Lung (tissue), 12 donors: ENCODE measurements around the gene PPHLN1. TPM values are rescaled to one million over a fixed set of nuclear protein-coding genes. Genes with fewer than 3 reads are reported as not detected.

Experiments
- ATAC-seq: fragments of 200-7000 bp; cut with Tn5 transposase; one replicate; pipeline ENCODE4 v1.9.1; 2020; ENCODE audit warnings: moderate number of reproducible peaks; ENCODE audit not compliant: insufficient read depth, low FRiP score
- DNase-seq, 3 donors: peaks; one replicate each; pipeline ENCODE4 v3.0.0-alpha.2; 2013 to 2017
- H3K27ac ChIP-seq, 2 donors: one replicate each; pipeline ENCODE4 v1.5.1; 2013; ENCODE audit warnings: mild to moderate bottlenecking in 2 of 2, moderate library complexity in 2 of 2, control low read depth in 1 of 2, inconsistent platforms in 1 of 2, low read depth in 1 of 2, low read length in 1 of 2
- H3K27me3 ChIP-seq, 3 donors: one replicate each; pipeline ENCODE4 v1.5.1; 2013; ENCODE audit warnings: low read length in 2 of 3; ENCODE audit not compliant: control insufficient read depth in 3 of 3, insufficient read depth in 3 of 3
- H3K36me3 ChIP-seq, 4 donors: one replicate each; pipeline ENCODE4 v1.5.1; 2013; ENCODE audit warnings: low read length in 4 of 4, mild to moderate bottlenecking in 1 of 4, moderate library complexity in 1 of 4; ENCODE audit not compliant: control insufficient read depth in 4 of 4, insufficient read depth in 4 of 4
- H3K4me1 ChIP-seq, 5 donors: one replicate each; pipeline ENCODE4 v1.5.1; 2013; ENCODE audit warnings: low read length in 5 of 5, mild to moderate bottlenecking in 2 of 5, moderate library complexity in 1 of 5; ENCODE audit not compliant: control insufficient read depth in 5 of 5, insufficient read depth in 5 of 5
- H3K4me3 ChIP-seq: one replicate; pipeline ENCODE4 v1.5.1; 2013; ENCODE audit warnings: mild to moderate bottlenecking, control low read depth, moderate library complexity
- H3K9ac ChIP-seq, 2 donors: one replicate each; pipeline ENCODE4 v1.5.1; 2013; ENCODE audit warnings: low read length in 2 of 2, control low read depth in 1 of 2; ENCODE audit not compliant: insufficient read depth in 1 of 2
- H3K9me3 ChIP-seq, 4 donors: one replicate each; pipeline ENCODE4 v1.5.1; 2013; ENCODE audit warnings: low read length in 3 of 4, mild to moderate bottlenecking in 1 of 4, moderate library complexity in 1 of 4; ENCODE audit not compliant: control insufficient read depth in 4 of 4, insufficient read depth in 3 of 4
- CTCF ChIP-seq: IDR thresholded peaks from 2 replicates; pipeline ENCODE4 v1.5.1; 2012; ENCODE audit warnings: mild to moderate bottlenecking; ENCODE audit errors: control extremely low read depth, extremely low read depth
- WGBS, 2 donors: extraction: QIAGEN DNeasy Blood & Tissue Kit; methylation state at CpG; one replicate each; pipeline ENCODE4 v1.1.7; 2013; 5-methylcytosine and 5-hydroxymethylcytosine counted together
- polyA plus RNA-seq, 2 donors: library from polyadenylated mRNA; stranded (reverse); fragments of 200-250 nt; gene quantifications; one replicate each; pipeline ENCODE4 v1.2.1, GENCODE V29; 2013
- total RNA-seq, 2 donors: library from RNA; depleted of rRNA in 1 of 2; stranded (reverse); fragments of >200 nt in 1 of 2; gene quantifications; one replicate each; pipeline ENCODE4 v1.2.1, GENCODE V29; 2014 to 2021
- donor health status: control.
- donor health status: control.
- donor health status: Bipolar disorder and iron deficiency.
- donor health status: healthy.
- donor health status: DM: yes; HTN: yes; CAD: no.

PPHLN1 gene
- total and polyA plus RNA-seq, 4 donors: 26.5 to 72.5 (median 34.3) TPM

DNA sequence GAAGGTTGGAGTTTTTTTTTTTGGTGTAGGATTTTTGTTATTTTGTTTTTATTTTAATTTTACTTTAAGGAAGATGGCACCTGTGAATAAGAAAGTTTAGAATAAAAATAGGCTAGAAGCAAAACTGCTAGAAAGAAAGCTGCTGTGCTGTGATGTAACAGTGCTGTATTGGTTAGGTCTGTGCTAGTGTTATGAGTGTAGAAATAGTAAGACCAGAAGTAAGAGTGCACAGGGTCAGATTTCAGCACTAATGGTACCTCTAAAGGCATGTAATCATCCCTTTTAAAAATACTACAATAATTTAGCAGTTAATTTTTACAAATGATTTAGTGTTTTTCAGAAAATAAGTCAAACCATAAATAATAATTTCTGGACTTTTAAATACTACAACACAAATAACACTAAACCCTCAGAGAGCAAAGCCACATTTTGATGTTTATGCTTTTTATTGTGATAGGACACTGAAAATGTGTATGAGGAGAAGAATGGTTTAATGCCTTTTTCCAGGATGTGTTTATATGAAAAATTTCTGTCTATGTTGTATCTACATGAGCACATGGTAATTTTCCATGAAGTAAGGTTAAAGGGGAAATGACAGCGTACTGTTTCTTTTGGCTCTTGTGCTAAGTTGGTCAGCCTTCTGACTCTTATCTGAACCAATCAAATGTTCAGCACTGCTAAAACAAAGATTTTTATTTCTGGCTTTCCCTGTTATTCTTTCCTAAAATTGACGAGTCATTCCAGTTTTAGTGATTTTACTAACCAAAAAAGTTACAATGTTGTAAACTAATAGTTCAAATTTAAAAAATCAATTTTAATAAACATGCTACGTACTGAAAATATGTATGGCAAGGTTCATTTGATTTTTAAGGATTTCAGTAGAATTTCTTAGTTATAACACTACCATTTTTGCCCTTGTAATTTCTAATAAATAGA, 96.1 kb downstream of the PPHLN1 start:
- DNase-seq (peak in 2 of 3 donors; percentile 73 to 76), ATAC-seq (no peak)
- H3K27me3 ChIP-seq: no peaks in the 10 kb centered on the region
- no peaks in the 10 kb centered on the region for H3K9me3 ChIP-seq
- 60 to 66% methylated on average over 3 of the region's 3 CpGs for WGBS, 2 donors
- no peaks in the 10 kb centered on the region for H3K36me3 ChIP-seq
- no peak overlapping the region for H3K27ac ChIP-seq
- H3K4me3 ChIP-seq: no peak overlapping the region
- H3K4me1 ChIP-seq: peaks cover 0 to 7% (median 0%) of the 10 kb centered on the region in 5 donors
- no peak overlapping the region for H3K9ac ChIP-seq
- TF ChIP-seq CTCF: no peak

DNA sequence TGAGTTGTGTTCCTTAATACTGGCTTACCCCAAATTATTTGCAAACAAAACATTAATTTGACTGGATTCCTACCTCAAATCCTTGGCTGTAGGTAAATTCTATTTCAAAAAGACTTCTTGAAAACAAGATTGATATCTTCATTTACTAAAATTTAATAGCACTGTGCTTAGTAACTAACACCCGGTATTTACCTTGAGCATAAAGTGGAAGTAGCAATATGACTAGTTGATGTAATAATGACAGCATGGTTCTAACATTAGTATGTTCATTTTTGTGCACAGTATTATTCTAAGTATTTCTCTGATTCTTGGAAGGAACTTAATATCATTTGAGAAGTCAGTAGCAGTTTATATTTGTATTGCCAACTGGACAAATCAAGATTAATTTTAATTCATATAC, 96.8 kb downstream of the PPHLN1 start:
- no peak for DNase-seq
- no peak for ATAC-seq
- WGBS, 2 donors: 83 to 87% methylated on average over 1 of the region's 1 CpG
- H3K4me3 ChIP-seq: no peak overlapping the region
- peaks cover 0 to 7% (median 0%) of the 10 kb centered on the region in 5 donors for H3K4me1 ChIP-seq
- TF ChIP-seq CTCF: no peak
- H3K27ac ChIP-seq: no peak overlapping the region
- no peaks in the 10 kb centered on the region for H3K27me3 ChIP-seq
- no peak overlapping the region for H3K9ac ChIP-seq
- H3K36me3 ChIP-seq: no peaks in the 10 kb centered on the region
- H3K9me3 ChIP-seq: no peaks in the 10 kb centered on the region

DNA sequence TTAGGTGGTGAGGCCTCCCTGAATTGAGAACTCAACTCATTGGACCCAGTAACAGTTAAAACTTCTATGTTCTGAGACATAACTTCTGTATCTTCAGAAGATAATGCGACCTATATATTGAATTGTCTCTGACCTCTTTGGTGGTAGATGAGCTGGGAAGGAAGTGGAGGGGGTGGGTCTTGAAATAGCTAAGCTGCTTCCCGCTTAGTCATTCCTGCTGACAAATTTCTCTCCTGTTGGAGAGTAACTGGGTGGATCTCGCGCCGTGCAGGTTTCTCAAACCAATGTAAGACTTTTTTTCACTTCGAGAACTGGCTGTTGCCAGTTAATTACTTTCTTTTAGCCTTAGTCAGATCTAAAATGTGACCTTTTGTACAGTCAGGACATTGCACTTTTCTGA, 100.8 kb downstream of the PPHLN1 start:
- Histone ChIP-seq H3K4me1 (peaks cover 0 to 5% (median 0%) of the 10 kb centered on the region in 5 donors), H3K36me3 (peaks cover 0 to 5% (median 0%) of the 10 kb centered on the region in 4 donors), H3K27me3 (no peaks in the 10 kb centered on the region), H3K4me3 (no peak overlapping the region), H3K9ac (no peak overlapping the region), H3K27ac (no peak overlapping the region), H3K9me3 (no peaks in the 10 kb centered on the region)
- no peak for TF ChIP-seq CTCF
- DNase-seq (no peak), ATAC-seq (no peak)
- 74 to 78% methylated on average over 6 of the region's 6 CpGs for WGBS, 2 donors
